ENCODE measurements around the gene SLC35F5.
"Not testable (repeated sequence)": the region's sequence is repeated elsewhere in the genome, so short reads cannot be mapped to it uniquely, and the experiment has no call there.

Gene SLC35F5

DNA sequence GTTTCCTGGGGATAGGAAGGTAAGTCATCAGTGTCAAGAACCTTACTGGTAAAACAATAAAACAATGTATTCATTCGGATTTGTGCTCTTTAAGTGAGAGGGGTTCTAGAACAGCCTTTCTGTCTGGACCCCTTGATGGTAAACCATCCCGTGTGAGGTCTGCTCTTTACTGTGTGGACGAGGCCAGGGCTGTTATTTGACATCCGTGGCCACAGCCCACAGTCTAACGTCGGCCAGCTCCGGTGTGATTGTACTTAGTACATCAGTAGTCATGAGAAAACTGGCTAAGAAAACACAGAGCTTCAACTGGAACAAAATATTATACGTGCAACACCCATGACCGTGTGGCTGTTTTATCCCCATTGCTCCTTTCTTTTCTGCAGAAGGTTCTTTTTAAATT, 62.0 kb downstream of the SLC35F5 start:
- DNase-seq (ENCODE audit: low read depth): no peak

DNA sequence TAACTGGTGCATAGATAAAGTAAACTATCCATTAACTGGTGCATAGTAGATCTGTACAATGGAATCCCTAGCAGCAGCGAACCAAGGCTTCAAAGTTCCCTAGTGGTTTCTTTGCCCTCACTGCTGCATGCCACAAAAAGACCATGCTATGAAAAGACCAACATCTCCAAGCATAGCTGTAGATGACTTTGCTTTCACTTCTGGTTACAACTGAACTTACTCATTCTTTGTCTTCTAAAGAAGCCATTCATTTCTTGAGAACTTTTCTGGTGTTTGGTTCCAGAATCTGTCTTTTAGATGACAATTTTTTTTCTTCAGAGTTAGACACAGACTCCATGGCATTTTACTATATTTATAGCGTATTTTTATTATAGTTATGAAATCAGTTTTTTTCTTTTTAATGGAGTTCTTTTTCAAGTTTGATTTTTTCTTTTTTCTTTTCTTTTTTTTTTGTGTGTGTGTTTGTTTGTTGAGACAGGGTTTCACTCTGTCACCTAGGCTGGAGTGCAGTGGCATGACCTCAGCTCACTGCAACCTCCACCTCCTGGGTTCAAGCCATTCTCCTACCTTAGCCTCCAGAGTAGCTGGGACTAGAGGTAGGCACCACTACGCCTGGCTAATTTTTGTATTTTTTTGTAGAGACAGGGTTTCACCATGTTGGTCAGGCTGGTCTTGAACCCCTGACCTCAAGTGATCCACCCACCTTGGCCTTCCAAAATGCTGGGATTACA, 63.6 kb downstream of the SLC35F5 start:
- no peak for DNase-seq (ENCODE audit: low read depth)

- DNase-seq (ENCODE audit: low read depth): not testable (repeated sequence)
Observed at GRCh38 chr2:113690871-113691270, 65.6 kb downstream of the SLC35F5 start.

DNA sequence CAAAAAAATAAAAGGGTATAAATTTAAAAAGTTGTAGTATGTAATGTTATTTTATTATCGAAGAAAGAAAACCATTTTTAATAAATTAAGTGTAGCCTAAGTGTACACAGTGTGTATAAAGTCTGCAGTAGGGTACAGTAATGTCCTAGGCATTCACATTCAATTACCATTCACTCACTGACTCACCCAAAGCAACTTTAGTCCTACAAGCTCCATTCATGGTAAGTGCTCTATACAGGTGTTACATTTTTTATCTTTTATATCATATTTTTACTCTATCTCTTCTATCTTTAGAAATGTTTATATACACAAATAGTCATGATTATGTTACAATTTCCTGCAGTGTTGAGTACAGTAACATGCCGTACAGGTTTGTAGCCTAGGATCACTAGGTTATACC, 69.9 kb downstream of the SLC35F5 start:
- DNase-seq (ENCODE audit: low read depth): peak; percentile 5

- peak; percentile 36 for DNase-seq (ENCODE audit: low read depth)
Observed at GRCh38 chr2:113685471-113685870, 71.0 kb downstream of the SLC35F5 start.

DNA sequence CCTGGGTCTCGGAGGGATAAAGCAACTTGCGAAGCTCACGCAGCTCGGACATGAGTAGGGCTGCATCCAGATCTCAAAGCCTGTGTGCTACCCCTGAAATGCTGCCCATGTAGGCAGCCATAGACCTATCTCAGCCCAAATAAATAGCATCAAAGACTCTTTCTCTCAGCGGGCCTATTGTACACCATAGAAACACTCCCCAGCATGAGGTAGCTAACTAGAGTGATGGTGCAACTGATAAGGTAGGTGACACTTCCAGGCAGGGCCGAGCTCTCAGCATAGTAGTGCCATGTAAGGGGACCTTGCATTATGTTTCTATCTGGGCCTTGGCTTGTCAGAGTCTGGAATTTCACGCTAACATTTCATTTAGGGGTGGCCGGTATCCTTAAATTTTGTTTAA, 77.0 kb downstream of the SLC35F5 start:
- DNase-seq (ENCODE audit: low read depth): no peak

GRCh38 chr2:113677330-113677729, 79.1 kb downstream of the SLC35F5 start:
- peak; percentile 18 for DNase-seq (ENCODE audit: low read depth)

- no peak for DNase-seq (ENCODE audit: low read depth)
Observed at GRCh38 chr2:113676623-113677266, 79.7 kb downstream of the SLC35F5 start.

GRCh38 chr2:113675875-113676274, 80.6 kb downstream of the SLC35F5 start:
- no peak for DNase-seq (ENCODE audit: low read depth)

GRCh38 chr2:113672326-113672932, 84.0 kb downstream of the SLC35F5 start:
- no peak for DNase-seq (ENCODE audit: low read depth)

DNA sequence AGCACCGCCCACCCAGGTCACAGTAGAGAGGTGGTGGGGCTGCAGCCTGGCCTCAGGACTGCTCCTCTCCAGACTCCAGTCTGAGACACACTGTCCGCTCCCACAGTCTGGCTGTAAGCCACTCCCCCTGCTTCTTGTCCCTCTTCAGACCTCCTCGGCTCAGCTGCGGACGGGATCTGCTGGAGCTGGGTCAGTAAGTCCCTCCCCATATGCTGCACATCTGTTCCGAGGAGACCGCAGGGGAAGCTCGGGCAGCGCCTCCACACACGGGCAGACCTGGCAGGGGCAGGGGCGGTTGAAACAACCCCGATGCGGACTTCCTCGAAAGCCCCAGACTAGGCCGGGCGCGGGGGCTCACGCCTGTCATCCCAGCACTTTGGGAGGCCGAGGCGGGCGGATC, 87.4 kb downstream of the SLC35F5 start:
- DNase-seq (ENCODE audit: low read depth): not testable (repeated sequence)

DNA sequence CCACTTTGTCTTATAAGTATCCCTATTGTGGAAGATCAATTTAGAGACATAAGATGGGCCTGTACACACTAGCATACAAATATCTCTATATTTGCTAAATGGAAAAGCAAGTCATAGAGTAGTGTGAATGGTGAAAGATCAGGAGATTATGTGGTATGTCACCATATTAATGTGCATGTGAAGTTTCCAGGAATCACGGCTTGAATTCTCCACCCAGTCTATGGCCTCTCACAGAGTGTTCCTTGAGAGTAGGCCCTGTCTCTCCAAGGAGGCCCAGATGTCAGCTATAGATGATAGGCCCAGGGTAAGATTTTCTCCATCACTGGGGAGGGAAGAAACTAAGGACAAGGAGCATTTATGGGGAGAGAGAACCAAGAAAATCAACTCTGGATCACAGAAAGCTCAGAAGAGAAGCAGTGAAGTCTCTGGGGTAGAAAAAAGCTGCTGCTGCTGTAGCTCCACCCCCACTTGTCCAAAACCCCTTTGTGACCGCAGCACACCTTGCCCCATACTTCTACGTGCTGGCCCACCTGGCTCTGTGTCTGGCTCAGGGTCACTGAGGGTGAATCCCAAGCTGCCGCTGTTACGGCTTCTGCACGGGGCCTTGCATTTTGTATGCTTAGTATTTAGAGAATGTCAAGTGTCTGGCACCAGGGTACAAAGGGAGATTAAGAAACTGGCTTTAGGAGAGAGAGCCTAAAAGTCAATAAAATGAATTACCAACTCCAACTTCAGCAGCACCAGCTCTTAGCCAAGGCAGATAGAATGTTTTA, 91.5 kb downstream of the SLC35F5 start:
- not testable (repeated sequence) for DNase-seq (ENCODE audit: low read depth)

- DNase-seq (ENCODE audit: low read depth): not testable (repeated sequence)
Observed at GRCh38 chr2:113663285-113664060, 93.0 kb downstream of the SLC35F5 start.
